Choroid plexus epithelial cell (primary cell): ENCODE data around the gene DERL2.

Experiments
- DNase-seq: peaks from one replicate; pipeline ENCODE4 v3.0.0-alpha.2; 2010; ENCODE audit warnings: low read depth
- H3K4me3 ChIP-seq: 2 replicates; pipeline ENCODE4 v1.5.1; 2011; ENCODE audit warnings: low read depth, mild to moderate bottlenecking, control low read depth, low read length, moderate library complexity
- CTCF ChIP-seq: conservative IDR thresholded peaks from 2 replicates; pipeline ENCODE4 v1.5.1; 2011; ENCODE audit warnings: low read depth, mild to moderate bottlenecking, control low read depth, inconsistent platforms, low read length, moderate library complexity

DERL2 gene

GRCh38 chr17:5467416-5467815 is 18.6 kb downstream of the DERL2 start:
- H3K4me3 ChIP-seq = peak overlapping the region; percentile 80
- DNase-seq = no peak

GRCh38 chr17:5466295-5466694 is 19.7 kb downstream of the DERL2 start:
- no peak for TF ChIP-seq CTCF
- DNase-seq = no peak
- H3K4me3 ChIP-seq = no peak overlapping the region

More at GRCh38 chr17:5467416-5467815, 18.6 kb downstream of the DERL2 start:
- TF ChIP-seq CTCF = no peak

GRCh38 chr17:5464717-5465507 is 21.1 kb downstream of the DERL2 start:
- DNase-seq = no peak
- TF ChIP-seq CTCF = no peak
- no peak overlapping the region for H3K4me3 ChIP-seq

GRCh38 chr17:5446786-5447185 is 39.2 kb downstream of the DERL2 start:
- DNase-seq = no peak
- TF ChIP-seq CTCF = no peak

GRCh38 chr17:5444209-5444608 is 41.8 kb downstream of the DERL2 start:
- no peak for DNase-seq
- no peak for TF ChIP-seq CTCF
- H3K4me3 ChIP-seq = no peak overlapping the region

More at GRCh38 chr17:5446786-5447185, 39.2 kb downstream of the DERL2 start:
- no peak overlapping the region for H3K4me3 ChIP-seq

- no peak overlapping the region for H3K4me3 ChIP-seq
- no peak for TF ChIP-seq CTCF
- no peak for DNase-seq
Measured at GRCh38 chr17:5443728-5444127, 42.2 kb downstream of the DERL2 start.

GRCh38 chr17:5439446-5439764 is 46.6 kb downstream of the DERL2 start:
- no peak for DNase-seq
- H3K4me3 ChIP-seq = peak overlapping the region; percentile 37
- no peak for TF ChIP-seq CTCF
